ENCODE measurements around the gene POU2F2. TPM values are rescaled to one million over a fixed set of nuclear protein-coding genes. Genes with fewer than 3 reads are reported as not detected.

POU2F2 gene
- total RNA-seq, 1 experiment from 2014 or later = 0.89 TPM

GRCh38 chr19:42110658-42111057 lies 21.6 kb downstream of the POU2F2 start (continued):
- TF ChIP-seq CTCF (IDR thresholded peaks at IDR 0.05 in 2 of 3, conservative IDR thresholded peaks at IDR 0.05 in 1 of 3; ENCODE audit: borderline replicate concordance in 1 of 3, insufficient read depth in 1 of 3, low read depth in 2 of 3, low read length in 2 of 3) = no peak
- no peak for TF ChIP-seq EZH2 (IDR thresholded peaks at IDR 0.05)
- TF ChIP-seq MAX (IDR thresholded peaks at IDR 0.05) = no peak
- TF ChIP-seq CEBPB (IDR thresholded peaks at IDR 0.05; ENCODE audit: low read depth) = no peak
- TF ChIP-seq SIN3A (IDR thresholded peaks at IDR 0.05; ENCODE audit: low read depth) = no peak

GRCh38 chr19:42109896-42110295 lies 22.4 kb downstream of the POU2F2 start:
- intact Hi-C loops (cut with micrococcal nuclease) = loop anchor here (5.0 kb wide), 2 partner anchors 287 to 327 kb away; no protein-coding TSS in a partner anchor
- CTCF ChIA-PET = interaction anchor here (1.1 to 2.8 kb wide), 5 partner anchors 10 to 330 kb away, joined by 3 to 10 read pairs (median 6); partner anchors contain the start of gene GSK3A
- Histone ChIP-seq H2AFZ (ENCODE audit: low read depth, low read length, poor library complexity, severe bottlenecking) (no peak overlapping the region), H3K36me3 (ENCODE audit: control insufficient read depth in 1 of 2, insufficient read depth in 2 of 2, low read length in 2 of 2) (no peaks in the 10 kb centered on the region), H3K9ac (ENCODE audit: low read length) (no peak overlapping the region), H3K27me3 (ENCODE audit: insufficient read depth, low read length) (peaks cover 15% of the 10 kb centered on the region; the same call in 1 of the 2 replicates), H3K4me3 (replicated peaks in 1 of 2; ENCODE audit: low read depth in 1 of 2, low read length in 2 of 2) (no peak overlapping the region), H4K20me1 (ENCODE audit: insufficient read depth) (no peaks in the 10 kb centered on the region), H3K79me2 (ENCODE audit: insufficient read depth, low read length) (no peaks in the 10 kb centered on the region), H3K4me1 (ENCODE audit: control insufficient read depth in 1 of 2, insufficient read depth in 2 of 2, low read length in 2 of 2) (peaks cover 24 to 37% of the 10 kb centered on the region in 2 experiments), H3K4me2 (ENCODE audit: low read length) (no peak overlapping the region), H3K9me2 (ENCODE audit: insufficient read depth) (no peaks in the 10 kb centered on the region), H3K9me3 (ENCODE audit: control insufficient read depth in 1 of 2, insufficient read depth in 1 of 2, low read depth in 1 of 2, low read length in 2 of 2) (no peaks in the 10 kb centered on the region), H3K27ac (ENCODE audit: low read depth, low read length) (no peak overlapping the region)
- no peak for TF ChIP-seq ZNF274 (IDR thresholded peaks at IDR 0.05; ENCODE audit: low read depth, low read length)
- no peak for TF ChIP-seq MAX (IDR thresholded peaks at IDR 0.05)
- no peak for TF ChIP-seq FOSL1 (IDR thresholded peaks at IDR 0.05; ENCODE audit: low read depth)
- RAD21 ChIA-PET (ENCODE audit: low non-redundant PET in 1 of 2, low total read pairs in 2 of 2, uncharacterized antibody in 2 of 2, unreplicated experiment in 2 of 2) = no interaction called here
- BruUV-seq (replicated peaks) = no TSS peak
- DNase-seq (ENCODE audit: low read depth, low spot score) (no peak), ATAC-seq (no peak)
- POLR2A ChIA-PET = no interaction called here
